NCI-H2196 (cell line): Measurements from ENCODE around the gene HS3ST3B1.

Source experiments
- DNase-seq: peaks from one replicate; lab custom pipeline; 2025; ENCODE audit not compliant: unreplicated experiment; lab: John Stamatoyannopoulos, UW

The HS3ST3B1 gene

GRCh38 chr17:14320734-14321475, 20.0 kb downstream of the HS3ST3B1 start:
- DNase-seq: no peak

GRCh38 chr17:14321476-14321949, 20.6 kb downstream of the HS3ST3B1 start:
- no peak for DNase-seq

GRCh38 chr17:14321980-14322776, 21.3 kb downstream of the HS3ST3B1 start:
- no peak for DNase-seq

- no peak for DNase-seq
Measured at GRCh38 chr17:14323522-14323981, 22.7 kb downstream of the HS3ST3B1 start.

- no peak for DNase-seq
Measured at GRCh38 chr17:14325618-14326167, 24.8 kb downstream of the HS3ST3B1 start.

GRCh38 chr17:14329900-14330491, 29.1 kb downstream of the HS3ST3B1 start:
- DNase-seq: no peak

- DNase-seq: no peak
Measured at GRCh38 chr17:14330492-14330962, 29.6 kb downstream of the HS3ST3B1 start.

- no peak for DNase-seq
Measured at GRCh38 chr17:14331225-14331981, 30.5 kb downstream of the HS3ST3B1 start.

- no peak for DNase-seq
Measured at GRCh38 chr17:14331982-14332298, 31.1 kb downstream of the HS3ST3B1 start.

GRCh38 chr17:14332331-14332730, 31.4 kb downstream of the HS3ST3B1 start:
- no peak for DNase-seq

- no peak for DNase-seq
Measured at GRCh38 chr17:14333506-14333905, 32.6 kb downstream of the HS3ST3B1 start.

- DNase-seq: no peak
Measured at GRCh38 chr17:14334276-14334840, 33.5 kb downstream of the HS3ST3B1 start.

GRCh38 chr17:14334919-14335318, 34.0 kb downstream of the HS3ST3B1 start:
- no peak for DNase-seq

GRCh38 chr17:14336418-14336817, 35.5 kb downstream of the HS3ST3B1 start:
- no peak for DNase-seq

GRCh38 chr17:14337596-14338079, 36.8 kb downstream of the HS3ST3B1 start:
- DNase-seq: no peak

GRCh38 chr17:14340857-14341754, 40.2 kb downstream of the HS3ST3B1 start:
- DNase-seq: no peak

GRCh38 chr17:14341866-14342265, 41.0 kb downstream of the HS3ST3B1 start:
- no peak for DNase-seq

GRCh38 chr17:14346801-14347200, 45.9 kb downstream of the HS3ST3B1 start:
- DNase-seq: no peak

- DNase-seq: no peak
Measured at GRCh38 chr17:14351493-14351892, 50.6 kb downstream of the HS3ST3B1 start.
